ENCODE data around the gene SLC34A1. TPM values are rescaled to one million over a fixed set of nuclear protein-coding genes. Genes with fewer than 3 reads are reported as not detected.

The SLC34A1 gene
- total and polyA plus RNA-seq, 2 of the 4 experiments (the other 2 are of a cell fraction): not detected

DNA sequence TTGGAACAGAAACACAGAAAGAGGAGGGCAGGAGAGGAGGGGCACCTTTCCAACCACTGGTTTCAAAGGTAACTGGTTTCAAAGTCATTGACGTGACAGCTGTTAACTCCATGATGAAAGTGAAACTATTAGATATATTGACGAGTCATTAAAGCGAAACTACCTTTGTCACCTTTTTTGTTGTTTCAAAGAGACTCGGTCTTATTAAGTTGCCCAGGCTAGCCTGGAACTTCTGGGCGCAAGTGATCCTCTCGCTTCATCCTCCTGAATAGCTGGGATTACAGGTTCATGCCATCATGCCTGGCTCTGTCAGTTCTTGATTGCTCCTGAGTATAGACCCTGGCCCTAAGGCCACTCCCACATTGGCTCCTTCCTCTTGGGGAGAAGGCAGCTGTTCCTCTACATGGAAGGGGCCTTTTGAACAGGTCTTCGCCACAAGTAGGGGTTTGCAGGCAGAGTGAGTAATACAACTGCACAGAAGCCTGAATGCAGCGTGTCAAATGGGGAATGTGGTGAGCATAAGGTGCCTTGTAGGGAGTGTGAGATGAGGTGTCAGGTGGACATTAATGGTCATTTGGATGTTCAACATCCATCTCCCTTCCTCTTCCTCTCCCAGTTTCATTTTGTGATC, 28.5 kb downstream of the SLC34A1 start:
- Histone ChIP-seq H2BK5ac (ENCODE audit: low read depth, low read length, poor library complexity, severe bottlenecking) (no peak overlapping the region), H3K9me3 (ENCODE audit: control insufficient read depth, insufficient read depth, low read length) (no peaks in the 10 kb centered on the region), H2BK15ac (ENCODE audit: low read depth, low read length) (no peak overlapping the region), H4K8ac (ENCODE audit: low read depth in 2 of 2, low read length in 2 of 2) (no peak overlapping the region), H3K4me3 (ENCODE audit: insufficient read depth, low read depth, low read length) (no peak overlapping the region), H2AFZ (replicated peaks; ENCODE audit: low read length, poor library complexity) (no peak overlapping the region), H3K18ac (ENCODE audit: low read depth, low read length) (no peak overlapping the region), H3K14ac (replicated peaks; ENCODE audit: low read depth, low read length) (no peak overlapping the region), H3K4me2 (ENCODE audit: low read depth, low read length) (no peak overlapping the region), H3K27me3 (ENCODE audit: control insufficient read depth, insufficient read depth, low read length) (peaks cover 20% of the 10 kb centered on the region), H3K27ac (ENCODE audit: insufficient read depth, low read length) (no peak overlapping the region), H3K23ac (ENCODE audit: low read depth, low read length) (no peak overlapping the region), H3K9ac (ENCODE audit: low read depth, low read length) (no peak overlapping the region), H3K4ac (ENCODE audit: low read depth, low read length) (no peak overlapping the region), H3K4me1 (ENCODE audit: control insufficient read depth, insufficient read depth, low read length) (no peaks in the 10 kb centered on the region), H4K91ac (ENCODE audit: insufficient read depth, low read depth, low read length) (no peak overlapping the region), H2BK120ac (ENCODE audit: low read depth, low read length) (no peak overlapping the region), H3K9me1 (ENCODE audit: insufficient read depth, low read length) (no peaks in the 10 kb centered on the region), H3K36me3 (ENCODE audit: control insufficient read depth, insufficient read depth, low read length) (no peaks in the 10 kb centered on the region), H2BK20ac (ENCODE audit: low read depth, low read length) (no peak overlapping the region), H3K79me1 (ENCODE audit: low read depth in 1 of 2, low read length in 2 of 2) (no peaks in the 10 kb centered on the region), H4K5ac (ENCODE audit: low read depth, low read length) (no peak overlapping the region), H4K20me1 (ENCODE audit: insufficient read depth, low read length) (no peaks in the 10 kb centered on the region), H2AK9ac (replicated peaks; ENCODE audit: low read depth, low read length, poor library complexity) (no peak overlapping the region), H3K56ac (ENCODE audit: extremely low read depth, insufficient read depth, low read length) (no peak overlapping the region), H2AK5ac (ENCODE audit: low read depth, low read length) (no peak overlapping the region)
- intact Hi-C loops (cut with micrococcal nuclease) (no loop called here), in situ Hi-C loops (cut with MboI; ENCODE audit: low sequenced_read_pairs) (no loop called here), dilution Hi-C loops (cut with HindIII; ENCODE audit: low sequenced_read_pairs, unreplicated experiment) (no loop called here)
- TF ChIP-seq CEBPB (IDR thresholded peaks at IDR 0.05; ENCODE audit: low read depth, low read length) (no peak), FOS (IDR thresholded peaks at IDR 0.05; ENCODE audit: low read depth, low read length) (no peak)
- ATAC-seq (ENCODE audit: low read depth) (no peak), DNase-seq (no peak)
- CTCF ChIA-PET: no interaction called here
- 92% methylated on average over 4 of the region's 8 CpGs; no CpG with 5 or more reads in 1 of the 2 experiments for WGBS, 2 experiments (ENCODE audit: extremely low coverage in 2 of 2, insufficient read length in 1 of 2)
- BruUV-seq (replicated peaks): no TSS peak
- POLR2A ChIA-PET (ENCODE audit: unreplicated experiment): no interaction called here

All from IMR-90 (cell line).